Breast epithelium (tissue), 4 donors: ENCODE data around the gene TGFBRAP1. TPM values are rescaled to one million over a fixed set of nuclear protein-coding genes. Genes with fewer than 3 reads are reported as not detected.
A peak's percentile ranks its signal among the peaks of the same experiment; 100 is the strongest.

ENCODE experiments used
- DNase-seq, 2 donors: peaks; one replicate each; pipeline ENCODE4 v3.0.0-alpha.2; 2019; ENCODE audit warnings: low spot score in 2 of 2
- H3K27ac ChIP-seq, 2 donors: fragments of 200-600 bp; sonication (generic) in 1 of 2; one replicate each; pipeline ENCODE4 v1.5.1; 2016 to 2019; ENCODE audit warnings: mild to moderate bottlenecking in 1 of 2
- H3K27me3 ChIP-seq, 2 donors: fragments of 200-600 bp; sonication (generic) in 1 of 2; one replicate each; pipeline versions ENCODE4 v1.5.1 to v1.6.0; 2017 to 2019; ENCODE audit warnings: control low read depth in 1 of 2, mild to moderate bottlenecking in 1 of 2
- H3K36me3 ChIP-seq: fragments of 200-600 bp; one replicate; pipeline ENCODE4 v1.5.1; 2019
- H3K4me1 ChIP-seq, 2 donors: fragments of 200-600 bp; sonication (generic); one replicate each; pipeline ENCODE4 v1.5.1; 2016 to 2019; ENCODE audit warnings: control low read depth in 1 of 2
- H3K4me3 ChIP-seq, 3 donors: fragments of 200-600 bp; sonication (generic); 1 replicate in 2 of 3; 2 replicates in 1 of 3; pipeline ENCODE4 v1.5.1; 2016 to 2019; ENCODE audit warnings: mild to moderate bottlenecking in 3 of 3, moderate library complexity in 2 of 3
- H3K9me3 ChIP-seq, 2 donors: fragments of 200-600 bp; sonication (generic) in 1 of 2; one replicate each; pipeline ENCODE4 v1.5.1; 2016 to 2019; ENCODE audit warnings: control low read depth in 1 of 2
- CTCF ChIP-seq, 3 donors: fragments of 450-650 bp; IDR thresholded peaks; one replicate each; pipeline ENCODE4 v1.5.1; 2016 to 2017; ENCODE audit warnings: antibody characterized with exemption in 3 of 3, mild to moderate bottlenecking in 3 of 3, moderate library complexity in 3 of 3
- POLR2A ChIP-seq: fragments of 450-650 bp; IDR thresholded peaks from one replicate; pipeline ENCODE4 v1.6.1; 2016; ENCODE audit warnings: antibody characterized with exemption, mild to moderate bottlenecking, moderate library complexity
- POLR2AphosphoS5 ChIP-seq, 3 donors: sonication (generic); formaldehyde crosslinking; IDR thresholded peaks; one replicate each; pipeline ENCODE4 v1.6.1; 2017; ENCODE audit warnings: antibody characterized with exemption in 3 of 3
- intact Hi-C: fragments of 100-400 bp; cut with DNase I; formaldehyde crosslinking; loops from one replicate; pipeline ENCODE4 v1.15.1; 2023; ENCODE audit warnings: low total_unique reads
- total RNA-seq, 3 donors: library from RNA; depleted of rRNA; stranded (reverse); fragments of >200 nt; gene quantifications; one replicate each; pipeline ENCODE4 v1.1.0, GENCODE V29; 2016

Gene TGFBRAP1
- total RNA-seq, 3 donors from 2014 or later, result 24.6 to 29.8 (median 28.5) TPM

GRCh38 chr2:105298017-105298416 is 31.5 kb downstream of the TGFBRAP1 start:
- Histone ChIP-seq H3K36me3 (peaks cover 4% of the 10 kb centered on the region), H3K27me3 (no peaks in the 10 kb centered on the region), H3K9me3 (no peaks in the 10 kb centered on the region), H3K27ac (no peak overlapping the region), H3K4me1 (no peaks in the 10 kb centered on the region), H3K4me3 (no peak overlapping the region)
- intact Hi-C loops, result no loop called here
- TF ChIP-seq POLR2A (no peak), POLR2AphosphoS5 (IDR thresholded peaks at IDR 0.05) (no peak), CTCF (IDR thresholded peaks at IDR 0.05) (no peak)
- DNase-seq, result no peak

- DNase-seq, result no peak
- intact Hi-C loops, result no loop called here
- peaks cover 4% of the 10 kb centered on the region for H3K36me3 ChIP-seq
Measured at GRCh38 chr2:105297216-105297615, 32.3 kb downstream of the TGFBRAP1 start.

GRCh38 chr2:105296017-105296611 is 33.4 kb downstream of the TGFBRAP1 start:
- no peak for DNase-seq
- Histone ChIP-seq H3K4me1 (no peaks in the 10 kb centered on the region), H3K27ac (peak overlapping the region in 1 of 2 donors; percentile 40), H3K4me3 (no peak overlapping the region), H3K27me3 (no peaks in the 10 kb centered on the region), H3K36me3 (peaks cover 4% of the 10 kb centered on the region), H3K9me3 (no peaks in the 10 kb centered on the region)
- TF ChIP-seq POLR2AphosphoS5 (IDR thresholded peaks at IDR 0.05), result no peak
- no peak for TF ChIP-seq POLR2A
- no peak for TF ChIP-seq CTCF (IDR thresholded peaks at IDR 0.05)
- intact Hi-C loops, result no loop called here

More at GRCh38 chr2:105297216-105297615, 32.3 kb downstream of the TGFBRAP1 start:
- H3K4me1 ChIP-seq, result no peaks in the 10 kb centered on the region
- TF ChIP-seq POLR2A (no peak), CTCF (IDR thresholded peaks at IDR 0.05) (no peak), POLR2AphosphoS5 (IDR thresholded peaks at IDR 0.05) (no peak)
- no peaks in the 10 kb centered on the region for H3K9me3 ChIP-seq
- no peak overlapping the region for H3K4me3 ChIP-seq
- H3K27me3 ChIP-seq, result no peaks in the 10 kb centered on the region
- no peak overlapping the region for H3K27ac ChIP-seq

- DNase-seq, result peak in 1 of 2 donors; percentile 32
Measured at GRCh38 chr2:105294844-105295481, 34.6 kb downstream of the TGFBRAP1 start.

More at GRCh38 chr2:105294844-105295481, 34.6 kb downstream of the TGFBRAP1 start:
- TF ChIP-seq POLR2A (no peak), CTCF (IDR thresholded peaks at IDR 0.05) (peak in 2 of 3 donors; percentile 43 to 60)
- H3K27ac ChIP-seq, result peak overlapping the region in 1 of 2 donors; percentile 40
- no peak overlapping the region for H3K4me3 ChIP-seq
- H3K9me3 ChIP-seq, result no peaks in the 10 kb centered on the region
- no peaks in the 10 kb centered on the region for H3K27me3 ChIP-seq
- intact Hi-C loops, result no loop called here
- H3K4me1 ChIP-seq, result no peaks in the 10 kb centered on the region
- peaks cover 4% of the 10 kb centered on the region for H3K36me3 ChIP-seq
